Prostate gland (tissue), 2 donors: ENCODE measurements around the gene CHCHD6. TPM values are rescaled to one million over a fixed set of nuclear protein-coding genes. Genes with fewer than 3 reads are reported as not detected.

Source experiments
- DNase-seq: peaks from one replicate; pipeline ENCODE4 v3.0.0-alpha.2; 2019; ENCODE audit warnings: low spot score
- H3K27ac ChIP-seq, 2 donors: fragments of 200-600 bp; sonication (generic); 2 replicates each; pipeline ENCODE4 v1.5.1; 2017 to 2019
- H3K27me3 ChIP-seq: fragments of 200-600 bp; sonication (generic); replicated peaks from 2 replicates; pipeline ENCODE4 v1.5.1; 2019; ENCODE audit not compliant: insufficient read depth
- H3K36me3 ChIP-seq, 2 donors: fragments of 200-600 bp; sonication (generic); 1 replicate in 1 of 2; 2 replicates in 1 of 2; pipeline versions ENCODE4 v1.5.1 to v1.8.1; 2017 to 2019
- H3K4me1 ChIP-seq: fragments of 200-600 bp; sonication (generic); replicated peaks from 2 replicates; pipeline ENCODE4 v1.5.1; 2019
- H3K4me3 ChIP-seq, 2 donors: fragments of 200-600 bp; sonication (generic); 2 replicates each; pipeline ENCODE4 v1.5.1; 2017 to 2019
- H3K9me3 ChIP-seq: fragments of 200-600 bp; sonication (generic); 2 replicates; pipeline ENCODE4 v1.5.1; 2017
- CTCF ChIP-seq, 4 experiments: fragments of 200-600 bp in 2 of 4; fragments of 450-650 bp in 2 of 4; sonication (generic) in 2 of 4; IDR thresholded peaks; 1 replicate in 3 of 4; 2 replicates in 1 of 4; pipeline ENCODE4 v1.5.1; 2016 to 2019; ENCODE audit warnings: antibody characterized with exemption in 4 of 4, mild to moderate bottlenecking in 2 of 4, moderate library complexity in 2 of 4
- POLR2A ChIP-seq: fragments of 450-650 bp; IDR thresholded peaks from one replicate; pipeline ENCODE4 v1.6.1; 2016; ENCODE audit warnings: antibody characterized with exemption, mild to moderate bottlenecking
- POLR2AphosphoS5 ChIP-seq: sonication (generic); formaldehyde crosslinking; IDR thresholded peaks from one replicate; pipeline ENCODE4 v1.6.1; 2017; ENCODE audit warnings: antibody characterized with exemption
- WGBS: methylation state at CpG from one replicate; pipeline ENCODE4 v1.1.5; 2018; 5-methylcytosine and 5-hydroxymethylcytosine counted together
- intact Hi-C: fragments of 100-400 bp; cut with DNase I; formaldehyde crosslinking; loops from one replicate; pipeline ENCODE4 v1.14.2; 2022
- total RNA-seq, 2 donors: library from RNA; depleted of rRNA; stranded (reverse); fragments of >200 nt; gene quantifications; one replicate each; pipeline ENCODE4 v1.1.0, GENCODE V29; 2016

The CHCHD6 gene
- total RNA-seq, 2 donors from 2014 or later: 13.9 to 34.4 TPM

- WGBS: 83% methylated on average over 13 of the region's 13 CpGs
- no peaks in the 10 kb centered on the region for H3K36me3 ChIP-seq
- no peaks in the 10 kb centered on the region for H3K27me3 ChIP-seq
- TF ChIP-seq CTCF (IDR thresholded peaks at IDR 0.05) (no peak), POLR2A (no peak), POLR2AphosphoS5 (no peak)
- no peak overlapping the region for H3K27ac ChIP-seq
- DNase-seq: no peak
- no peaks in the 10 kb centered on the region for H3K9me3 ChIP-seq
- intact Hi-C loops: no loop called here
- H3K4me1 ChIP-seq: peaks cover 8% of the 10 kb centered on the region
- no peak overlapping the region for H3K4me3 ChIP-seq
Observed at GRCh38 chr3:126834596-126835471, 130.8 kb downstream of the CHCHD6 start.

GRCh38 chr3:126835472-126836219 is 131.6 kb downstream of the CHCHD6 start:
- 28% methylated on average over 9 of the region's 9 CpGs for WGBS
- intact Hi-C loops: no loop called here
- Histone ChIP-seq H3K27ac (no peak overlapping the region), H3K4me3 (no peak overlapping the region), H3K4me1 (peaks cover 8% of the 10 kb centered on the region), H3K9me3 (no peaks in the 10 kb centered on the region), H3K27me3 (no peaks in the 10 kb centered on the region), H3K36me3 (no peaks in the 10 kb centered on the region)
- DNase-seq: peak; percentile 49
- TF ChIP-seq POLR2AphosphoS5 (peak; percentile 75), CTCF (IDR thresholded peaks at IDR 0.05) (peak in 2 of 4 experiments; percentile 35 to 41), POLR2A (no peak)

GRCh38 chr3:126836220-126836860 is 132.3 kb downstream of the CHCHD6 start:
- WGBS: 86% methylated on average over 10 of the region's 10 CpGs
- intact Hi-C loops: no loop called here

GRCh38 chr3:126837773-126838172 is 133.7 kb downstream of the CHCHD6 start:
- H3K4me1 ChIP-seq: peaks cover 8% of the 10 kb centered on the region
- no peaks in the 10 kb centered on the region for H3K36me3 ChIP-seq
- H3K9me3 ChIP-seq: no peaks in the 10 kb centered on the region
- TF ChIP-seq POLR2AphosphoS5 (no peak), CTCF (IDR thresholded peaks at IDR 0.05) (no peak), POLR2A (no peak)
- no peaks in the 10 kb centered on the region for H3K27me3 ChIP-seq
- H3K4me3 ChIP-seq: no peak overlapping the region
- intact Hi-C loops: no loop called here
- no peak overlapping the region for H3K27ac ChIP-seq
- DNase-seq: no peak
- 97% methylated on average over 4 of the region's 4 CpGs for WGBS

More at GRCh38 chr3:126836220-126836860, 132.3 kb downstream of the CHCHD6 start:
- no peak for DNase-seq
- H3K4me3 ChIP-seq: no peak overlapping the region
- TF ChIP-seq POLR2AphosphoS5: no peak
- no peak for TF ChIP-seq CTCF (IDR thresholded peaks at IDR 0.05)
- no peak for TF ChIP-seq POLR2A
- H3K9me3 ChIP-seq: no peaks in the 10 kb centered on the region
- peaks cover 8% of the 10 kb centered on the region for H3K4me1 ChIP-seq
- no peaks in the 10 kb centered on the region for H3K27me3 ChIP-seq
- H3K36me3 ChIP-seq: no peaks in the 10 kb centered on the region
- H3K27ac ChIP-seq: no peak overlapping the region
